Measurements from ENCODE around the gene TIMP3.

The TIMP3 gene

DNA sequence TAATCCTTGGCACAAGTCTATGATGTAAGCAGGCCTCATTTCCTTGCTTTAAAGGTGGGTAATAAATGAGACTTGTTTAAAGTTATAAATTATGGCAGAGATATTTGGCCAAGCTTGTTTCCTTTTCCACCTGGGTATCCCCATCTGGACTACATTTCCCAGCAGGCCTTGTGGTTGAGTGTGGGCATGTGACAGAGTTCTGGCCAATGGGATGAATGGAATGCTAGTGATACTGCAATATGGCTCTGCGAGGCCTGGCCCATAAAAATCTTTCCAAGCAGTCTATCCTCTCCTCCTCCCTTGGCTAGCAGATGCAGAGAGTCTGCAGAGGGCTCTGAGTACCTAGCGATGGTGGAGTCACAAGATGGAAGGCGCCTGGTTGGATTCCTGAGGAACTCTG lies 102.5 kb downstream of the TIMP3 start:
- DNase-seq (ENCODE audit: extremely low spot score), result no peak
- ChIA-PET POLR2A (no interaction called here), CTCF (interaction anchor here (1.5 kb wide), 1 partner anchor 11 kb away, joined by 3 read pairs; no protein-coding TSS in a partner anchor)
- TF ChIP-seq, protein P1, sequence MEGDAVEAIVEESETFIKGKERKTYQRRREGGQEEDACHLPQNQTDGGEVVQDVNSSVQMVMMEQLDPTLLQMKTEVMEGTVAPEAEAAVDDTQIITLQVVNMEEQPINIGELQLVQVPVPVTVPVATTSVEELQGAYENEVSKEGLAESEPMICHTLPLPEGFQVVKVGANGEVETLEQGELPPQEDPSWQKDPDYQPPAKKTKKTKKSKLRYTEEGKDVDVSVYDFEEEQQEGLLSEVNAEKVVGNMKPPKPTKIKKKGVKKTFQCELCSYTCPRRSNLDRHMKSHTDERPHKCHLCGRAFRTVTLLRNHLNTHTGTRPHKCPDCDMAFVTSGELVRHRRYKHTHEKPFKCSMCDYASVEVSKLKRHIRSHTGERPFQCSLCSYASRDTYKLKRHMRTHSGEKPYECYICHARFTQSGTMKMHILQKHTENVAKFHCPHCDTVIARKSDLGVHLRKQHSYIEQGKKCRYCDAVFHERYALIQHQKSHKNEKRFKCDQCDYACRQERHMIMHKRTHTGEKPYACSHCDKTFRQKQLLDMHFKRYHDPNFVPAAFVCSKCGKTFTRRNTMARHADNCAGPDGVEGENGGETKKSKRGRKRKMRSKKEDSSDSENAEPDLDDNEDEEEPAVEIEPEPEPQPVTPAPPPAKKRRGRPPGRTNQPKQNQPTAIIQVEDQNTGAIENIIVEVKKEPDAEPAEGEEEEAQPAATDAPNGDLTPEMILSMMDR (IDR thresholded peaks at IDR 0.05; ENCODE audit: control extremely low read depth, extremely low read depth, low read depth, missing control alignments), result no peak

DNA sequence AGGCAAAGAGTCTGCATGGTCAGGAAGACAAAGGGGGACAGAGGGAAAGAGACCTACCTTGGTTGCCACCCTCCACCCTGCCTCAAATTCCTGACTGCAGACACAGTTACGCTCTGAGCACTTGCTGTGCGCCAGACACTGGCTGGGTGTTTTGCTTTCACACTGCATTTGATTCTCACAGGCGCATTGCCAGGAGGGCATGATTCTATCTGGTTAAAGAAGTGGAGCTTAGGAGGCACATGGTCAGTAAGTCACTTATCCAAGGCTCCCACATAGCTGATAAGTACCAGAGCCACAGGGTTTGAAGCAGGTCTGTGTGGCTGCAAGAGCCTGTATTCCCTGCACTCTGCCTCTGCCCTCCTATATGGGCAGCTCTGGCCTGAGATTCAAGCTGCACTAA lies 103.9 kb downstream of the TIMP3 start:
- TF ChIP-seq, protein P1 (IDR thresholded peaks at IDR 0.05; ENCODE audit: control extremely low read depth, extremely low read depth, low read depth, missing control alignments), result no peak
- ChIA-PET POLR2A (no interaction called here), CTCF (interaction anchor here (1.5 kb wide), 1 partner anchor 12 kb away, joined by 3 read pairs; no protein-coding TSS in a partner anchor)
- DNase-seq (ENCODE audit: extremely low spot score), result no peak

DNA sequence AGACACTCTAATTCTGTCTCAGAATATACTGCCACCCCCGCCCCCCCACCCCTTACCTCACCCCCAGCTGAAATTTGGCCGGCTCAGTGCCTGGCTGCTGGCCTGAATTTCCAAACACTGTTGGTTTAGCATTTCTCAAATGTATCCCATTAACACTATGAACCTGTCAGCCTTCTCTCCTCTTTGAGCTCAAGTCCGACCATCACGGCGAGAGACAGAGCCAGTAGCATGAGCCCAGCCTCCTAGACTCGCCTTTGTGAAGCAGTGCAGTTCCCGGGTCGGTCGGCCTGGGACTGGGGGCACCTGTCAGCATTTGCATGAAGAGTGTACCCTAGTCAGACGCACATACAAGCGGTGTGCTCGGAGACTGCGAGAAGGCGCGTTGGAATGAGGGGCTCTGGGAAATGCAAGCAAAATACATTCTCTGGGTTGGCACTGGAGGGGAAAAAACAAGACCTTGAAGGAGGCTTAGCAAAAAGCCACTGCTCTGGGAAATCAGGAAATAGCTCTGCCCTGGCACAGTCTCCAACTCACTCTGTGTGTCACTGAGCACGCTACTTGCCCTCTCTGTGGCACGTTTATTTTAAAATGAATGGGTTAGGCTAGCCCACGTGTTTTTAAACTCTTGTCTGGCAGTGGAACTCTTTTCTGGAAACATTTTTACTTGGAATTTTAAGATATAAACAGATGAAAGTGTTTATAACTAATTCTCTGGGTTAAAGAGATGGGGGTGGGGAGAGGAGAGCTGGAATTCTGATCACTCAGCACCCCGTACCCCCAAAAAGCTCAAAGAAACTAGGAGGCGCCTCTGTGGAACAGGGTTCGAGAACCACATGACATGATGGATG lies 108.3 kb downstream of the TIMP3 start:
- no peak for DNase-seq (ENCODE audit: extremely low spot score)
- TF ChIP-seq, protein P1 (IDR thresholded peaks at IDR 0.05; ENCODE audit: control extremely low read depth, extremely low read depth, low read depth, missing control alignments), result no peak
- CTCF ChIA-PET, result interaction anchor here (1.4 to 2.6 kb wide), 2 partner anchors 12 kb away, joined by 4 to 6 read pairs; no protein-coding TSS in a partner anchor
- POLR2A ChIA-PET, result no interaction called here

- CTCF ChIA-PET, result interaction anchor here (1.4 kb wide), 1 partner anchor 12 kb away, joined by 4 read pairs; no protein-coding TSS in a partner anchor
- no peak for DNase-seq (ENCODE audit: extremely low spot score)
- TF ChIP-seq, protein P1 (IDR thresholded peaks at IDR 0.05; ENCODE audit: control extremely low read depth, extremely low read depth, low read depth, missing control alignments), result no peak
- POLR2A ChIA-PET, result no interaction called here
These were observed 108.9 kb downstream of the TIMP3 start for GRCh38 chr22:32910429-32910772.

- no peak for DNase-seq (ENCODE audit: extremely low spot score)
- TF ChIP-seq, protein P1 (IDR thresholded peaks at IDR 0.05; ENCODE audit: control extremely low read depth, extremely low read depth, low read depth, missing control alignments), result no peak
- CTCF ChIA-PET, result interaction anchor here (1.4 to 2.9 kb wide), 2 partner anchors 11 to 13 kb away, joined by 4 to 9 read pairs; no protein-coding TSS in a partner anchor
- POLR2A ChIA-PET, result no interaction called here
These were observed 110.0 kb downstream of the TIMP3 start for GRCh38 chr22:32911503-32911902.

All from GM10248 (cell line).